Measurements from ENCODE around the gene NHSL2.

DNA sequence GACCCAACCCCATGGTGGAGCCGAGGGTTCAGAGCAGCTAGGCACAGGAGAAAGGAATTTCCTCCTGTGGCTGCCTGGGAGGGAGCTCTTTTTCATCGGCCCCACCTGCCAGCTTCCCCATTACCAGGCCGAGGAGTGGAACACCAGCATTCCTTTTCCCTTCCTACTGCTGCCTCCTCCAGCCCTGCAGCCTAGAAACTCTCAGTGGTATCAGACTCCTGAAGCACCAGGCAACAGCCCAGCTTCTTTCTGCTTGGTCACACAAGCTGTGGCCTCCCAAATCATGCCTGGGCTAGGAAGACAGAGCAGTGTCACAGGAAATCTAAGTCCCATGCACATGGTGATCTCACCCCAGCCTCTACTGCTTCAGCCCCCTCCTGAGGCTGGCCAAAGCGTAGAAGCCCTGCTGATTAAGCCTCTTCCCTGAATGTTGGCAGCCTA lies 191.0 kb downstream of the NHSL2 start:
- TF ChIP-seq, protein P1, sequence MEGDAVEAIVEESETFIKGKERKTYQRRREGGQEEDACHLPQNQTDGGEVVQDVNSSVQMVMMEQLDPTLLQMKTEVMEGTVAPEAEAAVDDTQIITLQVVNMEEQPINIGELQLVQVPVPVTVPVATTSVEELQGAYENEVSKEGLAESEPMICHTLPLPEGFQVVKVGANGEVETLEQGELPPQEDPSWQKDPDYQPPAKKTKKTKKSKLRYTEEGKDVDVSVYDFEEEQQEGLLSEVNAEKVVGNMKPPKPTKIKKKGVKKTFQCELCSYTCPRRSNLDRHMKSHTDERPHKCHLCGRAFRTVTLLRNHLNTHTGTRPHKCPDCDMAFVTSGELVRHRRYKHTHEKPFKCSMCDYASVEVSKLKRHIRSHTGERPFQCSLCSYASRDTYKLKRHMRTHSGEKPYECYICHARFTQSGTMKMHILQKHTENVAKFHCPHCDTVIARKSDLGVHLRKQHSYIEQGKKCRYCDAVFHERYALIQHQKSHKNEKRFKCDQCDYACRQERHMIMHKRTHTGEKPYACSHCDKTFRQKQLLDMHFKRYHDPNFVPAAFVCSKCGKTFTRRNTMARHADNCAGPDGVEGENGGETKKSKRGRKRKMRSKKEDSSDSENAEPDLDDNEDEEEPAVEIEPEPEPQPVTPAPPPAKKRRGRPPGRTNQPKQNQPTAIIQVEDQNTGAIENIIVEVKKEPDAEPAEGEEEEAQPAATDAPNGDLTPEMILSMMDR (IDR thresholded peaks at IDR 0.05), result no peak
- no peak for TF ChIP-seq POLR2A (IDR thresholded peaks at IDR 0.05)

All from lower leg skin (tissue), 3 donors.